Renal cortical epithelial cell (primary cell): ENCODE measurements around the gene SEC14L2. TPM values are rescaled to one million over a fixed set of nuclear protein-coding genes. Genes with fewer than 3 reads are reported as not detected.

Experiments
- DNase-seq: peaks from one replicate; pipeline ENCODE4 v3.0.0-alpha.2; 2011; ENCODE audit warnings: low read depth
- total RNA-seq: library from RNA; depleted of rRNA; stranded (reverse); fragments of >200 nt; gene quantifications from 2 replicates; pipeline ENCODE4 v1.2.3, GENCODE V29; 2014

Gene SEC14L2
- total RNA-seq, 1 donor from 2014 or later: 57.3 TPM

GRCh38 chr22:30404307-30404706 is 7.5 kb downstream of the SEC14L2 start:
- DNase-seq: no peak

GRCh38 chr22:30405731-30406130 is 8.9 kb downstream of the SEC14L2 start:
- no peak for DNase-seq

GRCh38 chr22:30406400-30406799 is 9.6 kb downstream of the SEC14L2 start:
- DNase-seq: no peak

- DNase-seq: peak; percentile 79
Observed at GRCh38 chr22:30408388-30409102, 11.7 kb downstream of the SEC14L2 start.

GRCh38 chr22:30411780-30412179 is 15.0 kb downstream of the SEC14L2 start:
- DNase-seq: no peak

- no peak for DNase-seq
Observed at GRCh38 chr22:30413001-30413400, 16.2 kb downstream of the SEC14L2 start.

GRCh38 chr22:30413745-30414524 is 17.1 kb downstream of the SEC14L2 start:
- DNase-seq: no peak

- no peak for DNase-seq
Observed at GRCh38 chr22:30414525-30415047, 17.8 kb downstream of the SEC14L2 start.

GRCh38 chr22:30416403-30416802 is 19.6 kb downstream of the SEC14L2 start:
- peak; percentile 64 for DNase-seq

- no peak for DNase-seq
Observed at GRCh38 chr22:30416837-30417236, 20.0 kb downstream of the SEC14L2 start.

GRCh38 chr22:30420347-30421125 is 23.7 kb downstream of the SEC14L2 start:
- peak; percentile 96 for DNase-seq

GRCh38 chr22:30421695-30422480 is 25.1 kb downstream of the SEC14L2 start:
- no peak for DNase-seq

GRCh38 chr22:30422481-30423300 is 25.9 kb downstream of the SEC14L2 start:
- DNase-seq: peak; percentile 96

GRCh38 chr22:30423301-30423958 is 26.6 kb downstream of the SEC14L2 start:
- DNase-seq: no peak

GRCh38 chr22:30423959-30424533 is 27.2 kb downstream of the SEC14L2 start:
- peak; percentile 97 for DNase-seq

GRCh38 chr22:30424534-30425326 is 27.9 kb downstream of the SEC14L2 start:
- DNase-seq: peak; percentile 52

GRCh38 chr22:30425327-30425615 is 28.5 kb downstream of the SEC14L2 start:
- no peak for DNase-seq

GRCh38 chr22:30425616-30426387 is 29.0 kb downstream of the SEC14L2 start, which contains the start of gene MTFP1:
MTFP1 (plus strand) TSS chr22:30425768; CDS start chr22:30425880, 112 bp downstream.
- DNase-seq: peak; percentile 47
